Measurements from ENCODE around the gene SF3A1.

DNA sequence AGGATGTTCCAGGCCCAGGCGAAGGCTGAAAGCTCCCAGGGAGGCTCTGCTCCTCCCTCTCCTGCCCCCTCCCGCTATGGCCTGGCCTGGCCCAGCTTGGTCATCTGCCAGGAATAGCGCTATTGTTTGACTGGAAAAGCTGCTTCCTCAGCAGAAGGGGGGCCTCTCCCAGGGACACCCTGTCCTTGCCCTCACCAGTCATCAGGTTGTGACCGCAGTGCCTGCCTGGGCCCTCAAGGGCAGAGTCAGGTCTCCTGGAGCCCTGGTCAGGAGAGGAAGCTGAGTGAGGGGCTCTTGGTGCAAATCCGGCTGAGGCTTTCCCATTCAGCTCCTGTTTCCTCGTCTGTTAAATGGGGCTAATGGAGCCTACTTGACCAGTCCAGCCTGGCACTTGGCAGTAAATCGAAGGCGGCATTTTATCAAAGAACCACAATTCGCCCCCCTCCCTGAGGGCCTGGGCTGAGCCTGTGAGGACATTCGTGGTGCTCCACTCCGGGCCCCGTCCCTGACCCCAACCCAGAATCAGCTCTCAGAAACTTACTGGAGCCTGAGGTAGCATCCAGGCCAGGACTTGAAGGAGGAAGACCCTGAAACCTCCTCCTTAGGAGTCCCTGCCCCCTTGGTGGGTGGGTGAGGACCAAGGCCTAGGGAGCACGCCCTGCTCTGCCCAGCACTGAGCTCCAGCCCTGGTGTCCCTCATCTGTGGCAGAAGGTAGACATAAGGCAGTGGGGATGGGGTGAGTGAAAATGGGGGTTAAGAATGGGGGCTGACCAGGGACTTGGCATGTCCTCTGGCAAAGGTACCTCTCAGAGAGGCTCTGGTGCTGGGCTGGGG is 65.4 kb downstream of the SF3A1 start:
- TF ChIP-seq, protein P1, sequence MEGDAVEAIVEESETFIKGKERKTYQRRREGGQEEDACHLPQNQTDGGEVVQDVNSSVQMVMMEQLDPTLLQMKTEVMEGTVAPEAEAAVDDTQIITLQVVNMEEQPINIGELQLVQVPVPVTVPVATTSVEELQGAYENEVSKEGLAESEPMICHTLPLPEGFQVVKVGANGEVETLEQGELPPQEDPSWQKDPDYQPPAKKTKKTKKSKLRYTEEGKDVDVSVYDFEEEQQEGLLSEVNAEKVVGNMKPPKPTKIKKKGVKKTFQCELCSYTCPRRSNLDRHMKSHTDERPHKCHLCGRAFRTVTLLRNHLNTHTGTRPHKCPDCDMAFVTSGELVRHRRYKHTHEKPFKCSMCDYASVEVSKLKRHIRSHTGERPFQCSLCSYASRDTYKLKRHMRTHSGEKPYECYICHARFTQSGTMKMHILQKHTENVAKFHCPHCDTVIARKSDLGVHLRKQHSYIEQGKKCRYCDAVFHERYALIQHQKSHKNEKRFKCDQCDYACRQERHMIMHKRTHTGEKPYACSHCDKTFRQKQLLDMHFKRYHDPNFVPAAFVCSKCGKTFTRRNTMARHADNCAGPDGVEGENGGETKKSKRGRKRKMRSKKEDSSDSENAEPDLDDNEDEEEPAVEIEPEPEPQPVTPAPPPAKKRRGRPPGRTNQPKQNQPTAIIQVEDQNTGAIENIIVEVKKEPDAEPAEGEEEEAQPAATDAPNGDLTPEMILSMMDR (conservative IDR thresholded peaks at IDR 0.05 in 1 of 2, IDR thresholded peaks at IDR 0.05 in 1 of 2; ENCODE audit: low read depth in 1 of 2, low read length in 2 of 2), result no peak
- TF ChIP-seq EZH2 (IDR thresholded peaks at IDR 0.05; ENCODE audit: low read length, missing control alignments), result no peak

Measured in fibroblast of lung (primary cell).